Pancreas (tissue), 10 donors: ENCODE measurements around the gene NKAIN1. TPM values are rescaled to one million over a fixed set of nuclear protein-coding genes. Genes with fewer than 3 reads are reported as not detected.

Experiments
- ATAC-seq, 4 donors: fragments of 200-7000 bp; cut with Tn5 transposase; one replicate each; pipeline versions ENCODE4 v1.8.0 to v1.9.1; 2020; ENCODE audit warnings: mild to moderate bottlenecking in 4 of 4, moderate library complexity in 4 of 4
- DNase-seq, 6 donors: peaks; one replicate each; pipeline ENCODE4 v3.0.0-alpha.2; 2020
- FAIRE-seq: peaks from 2 replicates; lab custom pipeline; 2012; peaks lifted over from hg19 to GRCh38; lab: Jason Lieb, UNC
- H3K27ac ChIP-seq, 4 donors: fragments of 200-600 bp; sonication (generic); 1 replicate in 3 of 4; 2 replicates in 1 of 4; pipeline versions ENCODE4 v1.5.0 to v1.8.0; 2020
- H3K27me3 ChIP-seq, 4 donors: fragments of 200-600 bp; one replicate each; pipeline ENCODE4 v1.8.0; 2021
- H3K36me3 ChIP-seq, 3 donors: fragments of 200-600 bp; sonication (generic) in 1 of 3; one replicate each; pipeline versions ENCODE4 v1.5.0 to v1.8.0; 2020 to 2021
- H3K4me1 ChIP-seq, 3 donors: fragments of 200-600 bp; one replicate each; pipeline ENCODE4 v1.8.0; 2021
- H3K4me3 ChIP-seq, 4 donors: fragments of 200-600 bp; sonication (generic) in 2 of 4; one replicate each; pipeline versions ENCODE4 v1.5.0 to v1.8.0; 2020 to 2021
- H3K9me3 ChIP-seq, 4 donors: fragments of 200-600 bp; one replicate each; pipeline ENCODE4 v1.8.0; 2021
- CTCF ChIP-seq, 4 donors: fragments of 200-600 bp; sonication (generic) in 3 of 4; IDR thresholded peaks; one replicate each; pipeline versions ENCODE4 v1.5.0 to v1.8.0; 2021; ENCODE audit warnings: antibody characterized with exemption in 4 of 4
- WGBS, 2 donors: extraction: QIAGEN DNeasy Blood & Tissue Kit; methylation state at CpG; one replicate each; pipeline ENCODE4 v1.1.7; 2013; 5-methylcytosine and 5-hydroxymethylcytosine counted together
- intact Hi-C, 3 donors: fragments of 100-400 bp; cut with DNase I; formaldehyde crosslinking; loops; one replicate each; pipeline versions ENCODE4 v1.11.1 to v1.14.2; 2022
- polyA plus RNA-seq, 2 donors: library from polyadenylated mRNA; stranded (reverse); fragments of 200-250 nt; gene quantifications; one replicate each; pipeline ENCODE4 v1.2.3, GENCODE V29; 2013
- total RNA-seq, 6 donors: library from RNA; stranded (reverse); fragmentation: NEBNext Ultra II Directional in 4 of 6; extraction: Animal tissue kit (Norgen Biotek cat#: 25700) in 4 of 6; gene quantifications; one replicate each; pipeline versions ENCODE4 v1.2.1 to v1.2.4, GENCODE V29; 2021 to 2023
- donor health status: healthy with polysubstance abuse.
- donor health status: DM: no; HTN: no; CAD: no; lungs with moderate emphysema.
- donor health status: DM: no; HTN: no; CAD: no.
- donor health status: control.
- donor health status: control.
- donor health status: Bipolar disorder and iron deficiency.
- donor health status: DM: yes; HTN: yes; CAD: no.
- donor health status: DM: no; HTN: no; CAD: no.
- donor health status: DM: no; HTN: no; CAD: no.
- donor health status: DM: yes; HTN: yes; CAD: no.

Gene NKAIN1
- total and polyA plus RNA-seq, 8 donors = 0.12 to 0.73 (median 0.21) TPM; not detected in 2

GRCh38 chr1:31203215-31203614, 36.5 kb downstream of the NKAIN1 start:
- no peak for FAIRE-seq
- no peak for DNase-seq
- H3K27ac ChIP-seq = no peak overlapping the region
- WGBS, 2 donors = 69 to 70% methylated on average over 9 to 10 of the region's 10 CpGs
- no peak for ATAC-seq
- H3K36me3 ChIP-seq = no peaks in the 10 kb centered on the region
- intact Hi-C loops = no loop called here
- H3K4me3 ChIP-seq = no peak overlapping the region
- no peaks in the 10 kb centered on the region for H3K4me1 ChIP-seq
- H3K27me3 ChIP-seq = no peaks in the 10 kb centered on the region
- H3K9me3 ChIP-seq = no peaks in the 10 kb centered on the region
- no peak for TF ChIP-seq CTCF (IDR thresholded peaks at IDR 0.05)

- TF ChIP-seq CTCF (IDR thresholded peaks at IDR 0.05) = no peak
- Histone ChIP-seq H3K27ac (no peak overlapping the region), H3K36me3 (no peaks in the 10 kb centered on the region), H3K9me3 (no peaks in the 10 kb centered on the region), H3K4me1 (no peaks in the 10 kb centered on the region), H3K4me3 (no peak overlapping the region), H3K27me3 (no peaks in the 10 kb centered on the region)
- DNase-seq = no peak
- intact Hi-C loops = no loop called here
- ATAC-seq = no peak
- FAIRE-seq = no peak
- WGBS, 2 donors = 77 to 78% methylated on average over 5 of the region's 5 CpGs
Observed at GRCh38 chr1:31201931-31202360, 37.7 kb downstream of the NKAIN1 start.

- no peak for TF ChIP-seq CTCF (IDR thresholded peaks at IDR 0.05)
- Histone ChIP-seq H3K36me3 (no peaks in the 10 kb centered on the region), H3K4me3 (no peak overlapping the region), H3K27ac (no peak overlapping the region), H3K4me1 (no peaks in the 10 kb centered on the region), H3K27me3 (no peaks in the 10 kb centered on the region), H3K9me3 (no peaks in the 10 kb centered on the region)
- intact Hi-C loops = loop anchor here in 1 of 3 donors (10.0 kb wide), 1 partner anchor 135 kb away; no protein-coding TSS in a partner anchor
- WGBS, 2 donors = 60 to 61% methylated on average over 21 to 22 of the region's 22 CpGs
- no peak for FAIRE-seq
- ATAC-seq = no peak
- no peak for DNase-seq
Observed at GRCh38 chr1:31199949-31200348, 39.7 kb downstream of the NKAIN1 start.

- WGBS, 2 donors = 69 to 73% methylated on average over 8 of the region's 8 CpGs
- TF ChIP-seq CTCF (IDR thresholded peaks at IDR 0.05) = no peak
- Histone ChIP-seq H3K36me3 (no peaks in the 10 kb centered on the region), H3K4me1 (no peaks in the 10 kb centered on the region), H3K27me3 (no peaks in the 10 kb centered on the region), H3K27ac (no peak overlapping the region), H3K9me3 (no peaks in the 10 kb centered on the region), H3K4me3 (no peak overlapping the region)
- no peak for FAIRE-seq
- intact Hi-C loops = loop anchor here in 1 of 3 donors (10.0 kb wide), 1 partner anchor 135 kb away; no protein-coding TSS in a partner anchor
- DNase-seq = peak in 1 of 6 donors; percentile 2
- no peak for ATAC-seq
Observed at GRCh38 chr1:31199236-31199790, 40.4 kb downstream of the NKAIN1 start.

GRCh38 chr1:31198600-31198999, 41.1 kb downstream of the NKAIN1 start:
- Histone ChIP-seq H3K36me3 (no peaks in the 10 kb centered on the region), H3K4me1 (no peaks in the 10 kb centered on the region), H3K27ac (no peak overlapping the region), H3K4me3 (no peak overlapping the region), H3K27me3 (no peaks in the 10 kb centered on the region), H3K9me3 (no peaks in the 10 kb centered on the region)
- intact Hi-C loops = loop anchor here in 1 of 3 donors (10.0 kb wide), 1 partner anchor 136 kb away; no protein-coding TSS in a partner anchor
- FAIRE-seq = no peak
- 54 to 59% methylated on average over 7 of the region's 7 CpGs for WGBS, 2 donors
- no peak for ATAC-seq
- no peak for DNase-seq
- TF ChIP-seq CTCF (IDR thresholded peaks at IDR 0.05) = no peak
